Stomach (tissue), 4 donors: Measurements from ENCODE around the gene ZNF35.

Experiments
- CTCF ChIP-seq, 7 experiments: fragments of 450-650 bp in 4 of 7; fragments of 200-600 bp in 3 of 7; sonication (generic) in 3 of 7; IDR thresholded peaks; one replicate each; pipeline ENCODE4 v1.5.1; 2016 to 2019; ENCODE audit warnings: antibody characterized with exemption in 7 of 7, control low read depth in 2 of 7, mild to moderate bottlenecking in 1 of 7
- EP300 ChIP-seq: sonication (generic); formaldehyde crosslinking; IDR thresholded peaks from one replicate; pipeline ENCODE4 v1.6.1; 2017; ENCODE audit warnings: antibody characterized with exemption
- POLR2A ChIP-seq, 4 donors: fragments of 450-650 bp; IDR thresholded peaks; one replicate each; pipeline ENCODE4 v1.6.1; 2016; ENCODE audit warnings: antibody characterized with exemption in 4 of 4, control low read depth in 2 of 4, mild to moderate bottlenecking in 1 of 4, moderate library complexity in 1 of 4
- POLR2AphosphoS5 ChIP-seq, 3 donors: sonication (generic); formaldehyde crosslinking; IDR thresholded peaks; one replicate each; pipeline ENCODE4 v1.6.1; 2016; ENCODE audit warnings: antibody characterized with exemption in 3 of 3

- peak in 1 of 7 experiments; percentile 12 for TF ChIP-seq CTCF (IDR thresholded peaks at IDR 0.05)
- peak; percentile 65 to 84 (median 65) for TF ChIP-seq POLR2AphosphoS5 (IDR thresholded peaks at IDR 0.05)
- no peak for TF ChIP-seq EP300
- no peak for TF ChIP-seq POLR2A (IDR thresholded peaks at IDR 0.05)
Measured at GRCh38 chr3:44624749-44625480, 23.6 kb upstream of the ZNF35 start, which contains the start of gene ZNF197.
